SK-N-SH (cell line): ENCODE data around the gene TDRD1. TPM values are rescaled to one million over a fixed set of nuclear protein-coding genes. Genes with fewer than 3 reads are reported as not detected.

Source experiments
- CTCF ChIA-PET: fragments of 300-600, 350-600 bp; formaldehyde crosslinking; extraction: SDS; loops from one replicate; lab custom pipeline; 2021; lab: Yijun Ruan, JAX
- POLR2A ChIA-PET: fragments of 350-600 bp; sonication (Branson Sonifier 250); formaldehyde crosslinking; extraction: SDS; loops from one replicate; lab custom pipeline; 2020; ENCODE audit warnings: antibody characterized with exemption, inconsistent platforms; lab: Yijun Ruan, JAX
- DNase-seq: peaks from one replicate; pipeline ENCODE4 v3.0.0; 2012
- H2AFZ ChIP-seq: fragments of 200-600 bp; sonication (generic); 2 replicates; pipeline ENCODE4 v1.8.1; 2016; ENCODE audit warnings: antibody characterized with exemption, mild to moderate bottlenecking, low read depth
- H3F3A ChIP-seq: fragments of 200-600 bp; sonication (generic); replicated peaks from 2 replicates; pipeline ENCODE3; 2016; ENCODE audit warnings: antibody characterized with exemption, mild to moderate bottlenecking; ENCODE audit not compliant: insufficient read depth
- H3K27ac ChIP-seq, 2 experiments: fragments of 200-500 bp in 1 of 2; fragments of 200-600 bp in 1 of 2; sonication (Bioruptor generic) in 1 of 2; sonication (generic), shearing (Covaris generic) in 1 of 2; 2 replicates each; pipeline versions ENCODE4 v1.5.1 to v1.6.1; 2014 to 2016; ENCODE audit warnings: low read depth in 2 of 2, inconsistent platforms in 1 of 2, low read length in 1 of 2, mild to moderate bottlenecking in 1 of 2, mixed read lengths in 1 of 2
- H3K27me3 ChIP-seq: fragments of 200-600 bp; sonication (generic), shearing (Covaris generic); 2 replicates; pipeline ENCODE4 v1.6.1; 2016; ENCODE audit warnings: mixed run types; ENCODE audit not compliant: insufficient read depth
- H3K36me3 ChIP-seq, 2 experiments: fragments of 200-500 bp in 1 of 2; fragments of 200-600 bp in 1 of 2; sonication (Bioruptor generic) in 1 of 2; sonication (generic) in 1 of 2; replicated peaks in 1 of 2; 2 replicates each; pipeline versions ENCODE3 to v1.5.1; 2014 to 2016; ENCODE audit warnings: low read length in 1 of 2, mild to moderate bottlenecking in 1 of 2; ENCODE audit not compliant: insufficient read depth in 2 of 2, control insufficient read depth in 1 of 2
- H3K4me1 ChIP-seq, 2 experiments: fragments of 200-500 bp in 1 of 2; fragments of 200-600 bp in 1 of 2; sonication (Bioruptor generic) in 1 of 2; sonication (generic), shearing (Covaris generic) in 1 of 2; 2 replicates each; pipeline versions ENCODE4 v1.5.1 to v1.6.1; 2014 to 2016; ENCODE audit warnings: low read depth in 1 of 2, low read length in 1 of 2, mixed run types in 1 of 2; ENCODE audit not compliant: insufficient read depth in 2 of 2, control insufficient read depth in 1 of 2
- H3K4me2 ChIP-seq: fragments of 200-600 bp; sonication (generic), shearing (Covaris generic); 2 replicates; pipeline ENCODE4 v1.6.1; 2017; ENCODE audit warnings: mixed run types
- H3K4me3 ChIP-seq, 2 experiments: fragments of 200-500 bp in 1 of 2; fragments of 200-600 bp in 1 of 2; sonication (Bioruptor generic) in 1 of 2; sonication (generic), shearing (Covaris generic) in 1 of 2; 2 replicates each; pipeline versions ENCODE4 v1.5.1 to v1.8.1; 2014 to 2016; ENCODE audit warnings: low read depth in 2 of 2, inconsistent platforms in 1 of 2, low read length in 1 of 2, mild to moderate bottlenecking in 1 of 2, mixed read lengths in 1 of 2, moderate library complexity in 1 of 2
- H3K79me2 ChIP-seq: fragments of 200-600 bp; sonication (generic); 2 replicates; pipeline ENCODE4 v1.8.1; 2017; ENCODE audit warnings: mild to moderate bottlenecking; ENCODE audit not compliant: insufficient read depth
- H3K9ac ChIP-seq: fragments of 200-600 bp; sonication (generic); 2 replicates; pipeline ENCODE4 v1.6.1; 2017; ENCODE audit warnings: mixed run types
- H3K9me2 ChIP-seq: fragments of 200-600 bp; sonication (generic); 2 replicates; pipeline ENCODE4 v1.6.1; 2017; ENCODE audit warnings: mixed run types
- H3K9me3 ChIP-seq: fragments of 200-600 bp; sonication (generic); 2 replicates; pipeline ENCODE4 v1.6.1; 2017; ENCODE audit warnings: mixed run types, mild to moderate bottlenecking, moderate library complexity
- H4K20me1 ChIP-seq: fragments of 200-600 bp; sonication (generic); 2 replicates; pipeline ENCODE4 v1.6.1; 2017; ENCODE audit warnings: mild to moderate bottlenecking, mixed run types; ENCODE audit not compliant: insufficient read depth
- CTCF ChIP-seq: fragments of 200-600 bp; sonication (generic); IDR thresholded peaks from 2 replicates; pipeline ENCODE4 v1.6.1; 2017; ENCODE audit warnings: antibody characterized with exemption, mild to moderate bottlenecking, moderate library complexity
- EZH2phosphoT487 ChIP-seq: fragments of 200-600 bp; sonication (generic); IDR thresholded peaks from 2 replicates; pipeline ENCODE4 v1.6.1; 2017; ENCODE audit warnings: low read depth, mixed run types, mild to moderate bottlenecking, antibody characterized with exemption, moderate library complexity, borderline replicate concordance
- FOSL2 ChIP-seq: IDR thresholded peaks from 2 replicates; pipeline ENCODE4 v1.4.0; 2012; ENCODE audit warnings: low read depth, mild to moderate bottlenecking, moderate library complexity, borderline replicate concordance
- MEF2A ChIP-seq: IDR thresholded peaks from 2 replicates; pipeline ENCODE4 v1.4.0; 2012; ENCODE audit warnings: low read depth, borderline replicate concordance
- NRF1 ChIP-seq: IDR thresholded peaks from 2 replicates; pipeline ENCODE4 v1.6.1; 2012; ENCODE audit warnings: low read depth, mild to moderate bottlenecking, low read length
- POLR2AphosphoS5 ChIP-seq: IDR thresholded peaks from 2 replicates; pipeline ENCODE4 v1.6.1; 2012; ENCODE audit warnings: low read depth, low read length
- RFX5 ChIP-seq: IDR thresholded peaks from 2 replicates; pipeline ENCODE4 v1.6.1; 2012; ENCODE audit warnings: mild to moderate bottlenecking, improper control_type of control experiment, low read length
- RXRA ChIP-seq: IDR thresholded peaks from 2 replicates; pipeline ENCODE4 v1.4.0; 2012; ENCODE audit warnings: low read depth, mild to moderate bottlenecking, borderline replicate concordance
- SIN3A ChIP-seq: IDR thresholded peaks from 2 replicates; pipeline ENCODE4 v1.6.1; 2012; ENCODE audit warnings: low read depth, mild to moderate bottlenecking, low read length, moderate library complexity, borderline replicate concordance
- SMC3 ChIP-seq: IDR thresholded peaks from 2 replicates; pipeline ENCODE4 v1.6.1; 2012; ENCODE audit warnings: low read depth, low read length, improper control_type of control experiment
- TAF1 ChIP-seq: IDR thresholded peaks from 2 replicates; pipeline ENCODE4 v1.6.1; 2012; ENCODE audit warnings: low read depth, mild to moderate bottlenecking, low read length, moderate library complexity, borderline replicate concordance
- TCF12 ChIP-seq: IDR thresholded peaks from 2 replicates; pipeline ENCODE4 v1.4.0; 2012
- YY1 ChIP-seq: IDR thresholded peaks from 2 replicates; pipeline ENCODE4 v1.4.0; 2012; ENCODE audit warnings: low read depth, mild to moderate bottlenecking
- ZBTB33 ChIP-seq: IDR thresholded peaks from 2 replicates; pipeline ENCODE4 v1.4.0; 2012; ENCODE audit warnings: low read depth, borderline replicate concordance
- WGBS: methylation state at CpG from one replicate; pipeline ENCODE4 v1.1.6; 2017; ENCODE audit warnings: low lambda C conversion rate; 5-methylcytosine and 5-hydroxymethylcytosine counted together
- polyA plus RNA-seq, 3 experiments: library from polyadenylated mRNA; depleted of rRNA; stranded (reverse); fragments of >200 nt; gene quantifications; 2 replicates each; pipeline ENCODE4 v1.2.3, GENCODE V29; 2012
- TF ChIP-seq, protein P1 (sequence below): IDR thresholded peaks from 2 replicates; pipeline ENCODE4 v1.6.1; 2012; ENCODE audit warnings: mild to moderate bottlenecking, low read depth, low read length, moderate library complexity
- TF ChIP-seq, protein P2 (sequence below): IDR thresholded peaks from 2 replicates; pipeline ENCODE4; 2012
- TF ChIP-seq, protein P3 (sequence below): fragments of 150-350 bp; IDR thresholded peaks from 2 replicates; pipeline ENCODE4 v1.6.1; 2016; ENCODE audit warnings: mild to moderate bottlenecking, low read depth, low read length

The TDRD1 gene
- polyA plus RNA-seq, 1 of the 3 experiments (the other 2 are of a cell fraction) = not detected

GRCh38 chr10:114138581-114138980 lies 40.6 kb upstream of the TDRD1 start (continued):
- TF ChIP-seq, protein P1, sequence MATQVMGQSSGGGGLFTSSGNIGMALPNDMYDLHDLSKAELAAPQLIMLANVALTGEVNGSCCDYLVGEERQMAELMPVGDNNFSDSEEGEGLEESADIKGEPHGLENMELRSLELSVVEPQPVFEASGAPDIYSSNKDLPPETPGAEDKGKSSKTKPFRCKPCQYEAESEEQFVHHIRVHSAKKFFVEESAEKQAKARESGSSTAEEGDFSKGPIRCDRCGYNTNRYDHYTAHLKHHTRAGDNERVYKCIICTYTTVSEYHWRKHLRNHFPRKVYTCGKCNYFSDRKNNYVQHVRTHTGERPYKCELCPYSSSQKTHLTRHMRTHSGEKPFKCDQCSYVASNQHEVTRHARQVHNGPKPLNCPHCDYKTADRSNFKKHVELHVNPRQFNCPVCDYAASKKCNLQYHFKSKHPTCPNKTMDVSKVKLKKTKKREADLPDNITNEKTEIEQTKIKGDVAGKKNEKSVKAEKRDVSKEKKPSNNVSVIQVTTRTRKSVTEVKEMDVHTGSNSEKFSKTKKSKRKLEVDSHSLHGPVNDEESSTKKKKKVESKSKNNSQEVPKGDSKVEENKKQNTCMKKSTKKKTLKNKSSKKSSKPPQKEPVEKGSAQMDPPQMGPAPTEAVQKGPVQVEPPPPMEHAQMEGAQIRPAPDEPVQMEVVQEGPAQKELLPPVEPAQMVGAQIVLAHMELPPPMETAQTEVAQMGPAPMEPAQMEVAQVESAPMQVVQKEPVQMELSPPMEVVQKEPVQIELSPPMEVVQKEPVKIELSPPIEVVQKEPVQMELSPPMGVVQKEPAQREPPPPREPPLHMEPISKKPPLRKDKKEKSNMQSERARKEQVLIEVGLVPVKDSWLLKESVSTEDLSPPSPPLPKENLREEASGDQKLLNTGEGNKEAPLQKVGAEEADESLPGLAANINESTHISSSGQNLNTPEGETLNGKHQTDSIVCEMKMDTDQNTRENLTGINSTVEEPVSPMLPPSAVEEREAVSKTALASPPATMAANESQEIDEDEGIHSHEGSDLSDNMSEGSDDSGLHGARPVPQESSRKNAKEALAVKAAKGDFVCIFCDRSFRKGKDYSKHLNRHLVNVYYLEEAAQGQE = no peak
- TF ChIP-seq POLR2AphosphoS5 = no peak
- TF ChIP-seq, protein P2, sequence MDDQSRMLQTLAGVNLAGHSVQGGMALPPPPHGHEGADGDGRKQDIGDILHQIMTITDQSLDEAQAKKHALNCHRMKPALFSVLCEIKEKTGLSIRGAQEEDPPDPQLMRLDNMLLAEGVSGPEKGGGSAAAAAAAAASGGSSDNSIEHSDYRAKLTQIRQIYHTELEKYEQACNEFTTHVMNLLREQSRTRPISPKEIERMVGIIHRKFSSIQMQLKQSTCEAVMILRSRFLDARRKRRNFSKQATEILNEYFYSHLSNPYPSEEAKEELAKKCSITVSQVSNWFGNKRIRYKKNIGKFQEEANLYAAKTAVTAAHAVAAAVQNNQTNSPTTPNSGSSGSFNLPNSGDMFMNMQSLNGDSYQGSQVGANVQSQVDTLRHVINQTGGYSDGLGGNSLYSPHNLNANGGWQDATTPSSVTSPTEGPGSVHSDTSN = no peak
- TF ChIP-seq ZBTB33 = no peak

- CTCF ChIA-PET = interaction anchor here (1.0 kb wide), 2 partner anchors 40 to 268 kb away, joined by 3 read pairs; no protein-coding TSS in a partner anchor
- TF ChIP-seq RXRA (no peak), YY1 (no peak), NRF1 (no peak), TAF1 (no peak), EZH2phosphoT487 (no peak), FOSL2 (no peak), POLR2AphosphoS5 (no peak), CTCF (no peak), ZBTB33 (no peak), SIN3A (no peak), MEF2A (no peak), TCF12 (no peak), RFX5 (no peak), SMC3 (no peak)
- TF ChIP-seq, protein P2 = no peak
- TF ChIP-seq, protein P3, sequence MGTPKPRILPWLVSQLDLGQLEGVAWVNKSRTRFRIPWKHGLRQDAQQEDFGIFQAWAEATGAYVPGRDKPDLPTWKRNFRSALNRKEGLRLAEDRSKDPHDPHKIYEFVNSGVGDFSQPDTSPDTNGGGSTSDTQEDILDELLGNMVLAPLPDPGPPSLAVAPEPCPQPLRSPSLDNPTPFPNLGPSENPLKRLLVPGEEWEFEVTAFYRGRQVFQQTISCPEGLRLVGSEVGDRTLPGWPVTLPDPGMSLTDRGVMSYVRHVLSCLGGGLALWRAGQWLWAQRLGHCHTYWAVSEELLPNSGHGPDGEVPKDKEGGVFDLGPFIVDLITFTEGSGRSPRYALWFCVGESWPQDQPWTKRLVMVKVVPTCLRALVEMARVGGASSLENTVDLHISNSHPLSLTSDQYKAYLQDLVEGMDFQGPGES = no peak
Measured at GRCh38 chr10:114140036-114140435, 39.1 kb upstream of the TDRD1 start.

More at GRCh38 chr10:114140036-114140435, 39.1 kb upstream of the TDRD1 start:
- Histone ChIP-seq H3K9me3 (no peaks in the 10 kb centered on the region), H2AFZ (no peak overlapping the region), H3K4me3 (no peak overlapping the region), H3K36me3 (peaks cover 25 to 38% of the 10 kb centered on the region in 2 experiments), H3K4me1 (no peaks in the 10 kb centered on the region), H3K9ac (no peak overlapping the region), H4K20me1 (no peaks in the 10 kb centered on the region), H3K27me3 (no peaks in the 10 kb centered on the region), H3K79me2 (no peaks in the 10 kb centered on the region), H3F3A (no peaks in the 10 kb centered on the region), H3K9me2 (no peaks in the 10 kb centered on the region), H3K27ac (no peak overlapping the region), H3K4me2 (no peak overlapping the region)
- no peak for DNase-seq
- POLR2A ChIA-PET = no interaction called here
- 51% methylated on average over 1 of the region's 1 CpG for WGBS
